HG03575 (cell line): Measurements from ENCODE around the gene POR.
"Not testable (repeated sequence)": the region's sequence is repeated elsewhere in the genome, so short reads cannot be mapped to it uniquely, and the experiment has no call there.

Source experiments
- ATAC-seq: cut with Tn5 transposase; IDR thresholded peaks from one replicate; pipeline ENCODE4 v1.9.1; 2021; ENCODE audit not compliant: unreplicated experiment, insufficient number of reproducible peaks, low FRiP score; ENCODE audit errors: extremely low read depth

Gene POR

DNA sequence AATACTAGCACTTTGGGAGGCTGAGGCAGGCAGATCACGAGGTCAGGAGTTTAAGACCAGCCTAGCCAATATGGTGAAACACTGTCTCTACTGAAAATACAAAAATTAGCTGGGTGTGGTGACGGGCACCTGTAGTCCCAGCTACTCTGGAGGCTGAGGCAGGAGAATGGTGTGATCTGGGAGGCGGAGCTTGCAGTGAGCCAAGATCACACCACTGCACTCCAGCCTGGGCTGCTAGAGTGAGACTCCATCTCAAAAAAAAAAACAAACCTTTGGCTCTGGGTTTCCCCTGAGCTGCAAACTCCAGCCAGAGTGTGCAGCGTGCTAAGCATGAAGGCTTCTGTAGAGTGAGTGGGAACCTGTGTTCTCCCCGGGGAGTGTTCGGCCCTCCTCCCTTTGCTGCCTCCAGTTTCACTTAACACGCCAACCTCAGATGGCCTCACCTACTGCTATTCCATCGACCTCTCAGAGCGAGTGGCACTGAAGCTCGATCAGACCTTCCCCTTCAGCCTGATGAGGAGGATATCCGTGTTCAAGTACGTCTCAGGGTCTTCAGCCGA, 31.6 kb upstream of the POR start:
- ATAC-seq, result not testable (repeated sequence)

DNA sequence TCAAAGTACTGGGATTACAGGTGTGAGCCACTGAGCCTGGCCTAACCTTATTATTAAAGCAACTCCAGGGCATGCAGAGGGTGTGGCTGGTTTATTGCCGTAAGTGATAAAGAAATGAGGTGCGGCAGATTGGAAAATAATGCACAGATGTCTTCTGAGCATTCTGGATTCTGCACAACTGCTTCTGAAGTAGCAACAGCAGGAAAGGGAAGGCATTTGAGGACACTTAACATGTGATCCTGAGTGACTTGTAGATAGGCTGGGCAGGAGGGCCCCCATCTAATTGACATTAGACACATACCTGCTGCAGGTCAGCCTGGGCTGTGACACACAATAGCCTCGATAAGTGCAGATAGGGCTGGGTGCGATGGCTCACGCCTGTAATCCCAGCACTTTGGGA, 30.5 kb upstream of the POR start:
- ATAC-seq, result no peak

DNA sequence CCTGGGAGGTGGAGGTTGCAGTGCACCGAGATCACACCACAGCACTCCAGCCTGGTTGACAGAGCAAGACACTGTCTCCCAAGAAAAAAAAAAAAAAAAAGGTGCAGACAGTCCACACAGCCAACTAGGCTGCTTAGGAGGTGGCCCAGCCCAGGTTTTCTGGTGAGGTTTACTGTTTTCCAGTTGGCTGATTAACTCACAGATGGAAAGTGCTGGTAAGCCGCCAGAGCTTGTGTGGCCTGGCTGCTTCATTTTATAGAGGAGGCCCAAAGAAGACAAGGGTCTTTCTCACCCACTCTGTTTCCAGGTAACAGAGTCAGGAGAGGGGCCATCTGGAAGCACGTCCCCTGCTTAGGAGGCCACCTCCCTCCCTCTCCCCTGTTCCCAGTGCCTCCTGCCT, 29.9 kb upstream of the POR start:
- no peak for ATAC-seq

DNA sequence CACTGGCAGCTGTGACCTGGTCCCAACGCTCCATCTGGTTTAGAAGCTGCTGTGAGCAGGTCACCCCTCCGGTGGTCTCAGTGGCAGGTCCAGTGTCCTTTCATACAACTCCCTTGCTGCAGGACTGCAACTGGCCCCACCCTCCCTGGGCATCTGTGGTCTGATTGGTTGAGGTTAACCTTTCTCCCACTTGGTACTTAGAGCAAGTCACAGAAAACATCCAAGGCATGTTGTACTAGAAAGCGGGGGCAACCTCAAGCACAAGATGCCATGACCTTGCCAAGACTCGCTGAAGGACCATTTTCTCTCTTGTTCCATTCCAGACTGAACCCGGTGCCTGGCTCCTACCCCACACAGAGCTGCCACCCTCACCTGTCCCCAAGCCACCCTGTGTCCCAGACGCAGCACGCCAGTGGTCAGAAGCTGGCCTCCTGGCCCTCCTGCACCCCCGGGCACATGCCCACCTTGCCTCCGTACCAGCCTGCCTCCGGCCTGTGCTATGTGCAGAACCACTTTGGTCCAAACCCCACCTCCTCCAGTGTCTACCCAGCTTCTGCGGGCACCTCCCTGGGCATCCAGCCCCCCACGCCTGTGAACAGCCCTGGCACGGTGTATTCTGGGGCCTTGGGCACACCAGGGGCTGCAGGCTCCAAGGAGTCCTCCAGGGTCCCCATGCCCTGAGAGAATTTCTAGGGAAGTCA, 27.1 kb upstream of the POR start:
- ATAC-seq, result no peak

DNA sequence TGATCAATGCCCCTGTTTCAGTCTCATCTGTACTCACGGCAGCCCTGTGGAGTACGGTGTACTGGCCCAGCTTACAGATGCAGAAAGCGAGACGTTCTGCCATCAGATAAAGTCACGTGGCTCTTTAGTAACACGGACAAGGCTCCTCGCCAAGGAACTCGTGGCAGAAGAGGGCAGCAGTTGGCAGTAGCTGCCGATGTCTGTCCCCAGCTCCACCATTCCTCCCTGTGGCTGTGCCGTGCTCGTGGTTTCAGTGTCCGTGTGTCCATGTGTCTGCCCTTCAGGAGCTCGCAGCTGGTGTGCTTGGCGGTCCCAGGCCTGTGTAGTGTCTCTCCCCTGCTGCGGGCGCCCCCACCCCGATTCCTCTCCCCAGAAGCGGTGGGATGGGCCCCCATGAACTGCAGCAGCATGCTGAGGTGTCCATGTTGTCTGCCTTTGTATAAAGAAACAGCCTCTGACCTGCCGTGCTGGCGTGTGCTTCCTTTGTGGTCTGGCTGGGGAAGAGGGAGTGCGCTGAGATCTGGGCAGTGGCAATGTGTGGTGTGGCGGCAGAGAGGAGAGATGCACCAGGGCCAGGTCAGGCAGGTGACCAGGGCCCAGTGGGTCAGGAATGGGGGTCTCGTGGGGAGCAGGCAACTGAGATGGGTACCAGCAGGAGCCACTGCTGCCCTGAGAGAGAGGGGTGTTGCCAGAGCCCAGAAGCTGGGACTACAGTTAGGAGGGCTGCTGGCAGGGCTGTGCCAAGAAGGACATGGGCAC, 26.3 kb upstream of the POR start:
- no peak for ATAC-seq

DNA sequence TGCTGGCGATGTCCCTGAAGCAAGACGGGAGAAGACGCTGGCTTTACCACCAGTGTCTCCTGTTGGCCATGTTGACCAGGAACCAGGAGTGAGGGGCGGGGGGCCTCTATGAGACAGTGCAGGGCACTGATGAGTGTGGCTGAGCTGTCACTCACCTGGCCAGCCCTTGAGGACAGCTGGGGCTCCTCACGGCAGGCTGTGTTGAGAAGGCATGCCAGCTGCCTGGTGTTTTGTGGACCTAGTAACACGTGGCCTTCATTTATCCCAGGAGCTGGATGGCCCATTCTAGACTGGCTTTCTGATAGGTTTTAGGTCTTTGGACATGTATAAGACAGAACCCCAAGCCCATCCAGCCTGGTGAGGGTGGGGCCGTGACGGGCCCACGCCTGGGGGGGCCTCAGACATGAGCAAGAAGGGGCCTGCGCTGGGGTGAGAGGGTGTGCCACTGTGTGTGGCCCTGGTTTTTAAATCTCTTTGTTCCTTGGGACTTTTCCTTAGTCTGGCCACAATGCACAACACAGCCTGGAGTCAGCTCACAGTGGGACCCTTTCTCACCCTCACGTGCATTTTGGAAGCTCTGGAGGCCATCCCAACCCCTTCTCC, 25.6 kb upstream of the POR start:
- ATAC-seq, result no peak

DNA sequence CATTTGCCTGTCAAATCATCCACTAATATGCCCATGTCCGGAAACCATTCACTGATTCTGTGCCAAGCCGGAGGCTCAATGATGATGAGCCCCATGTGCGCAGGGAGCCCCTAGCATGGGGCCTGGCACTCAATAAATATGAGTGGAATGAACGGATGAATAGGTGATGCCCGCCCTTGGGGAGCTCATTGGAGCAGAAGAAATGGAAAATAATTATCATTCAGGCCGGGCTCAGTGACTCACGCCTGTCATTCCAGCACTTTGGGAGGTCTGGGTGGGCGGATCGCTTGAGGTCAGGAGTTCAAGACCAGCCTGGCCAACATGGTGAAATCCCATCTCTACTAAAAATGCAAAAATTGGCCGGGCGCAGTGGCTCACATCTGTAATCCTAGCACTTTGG, 25.1 kb upstream of the POR start:
- ATAC-seq, result no peak

DNA sequence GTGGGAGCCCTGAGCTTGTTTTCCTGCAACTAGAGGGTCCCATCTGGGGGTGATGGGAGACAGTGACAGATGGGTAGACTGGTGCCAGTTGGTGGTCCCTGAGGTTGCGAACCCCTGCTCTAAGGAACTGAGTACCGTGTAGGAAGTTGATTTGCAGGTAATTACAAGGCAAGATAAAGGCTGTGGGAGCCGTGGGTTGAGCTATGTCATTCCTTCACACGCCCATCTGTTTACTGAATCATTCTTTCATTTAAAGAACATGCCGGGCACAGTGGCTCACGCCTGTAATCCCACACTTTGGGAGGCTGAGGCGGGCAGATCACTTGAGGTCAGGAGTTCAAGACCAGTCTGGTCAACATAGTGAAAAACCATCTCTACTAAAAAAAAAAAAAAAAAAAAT, 23.7 kb upstream of the POR start:
- ATAC-seq, result not testable (repeated sequence)

DNA sequence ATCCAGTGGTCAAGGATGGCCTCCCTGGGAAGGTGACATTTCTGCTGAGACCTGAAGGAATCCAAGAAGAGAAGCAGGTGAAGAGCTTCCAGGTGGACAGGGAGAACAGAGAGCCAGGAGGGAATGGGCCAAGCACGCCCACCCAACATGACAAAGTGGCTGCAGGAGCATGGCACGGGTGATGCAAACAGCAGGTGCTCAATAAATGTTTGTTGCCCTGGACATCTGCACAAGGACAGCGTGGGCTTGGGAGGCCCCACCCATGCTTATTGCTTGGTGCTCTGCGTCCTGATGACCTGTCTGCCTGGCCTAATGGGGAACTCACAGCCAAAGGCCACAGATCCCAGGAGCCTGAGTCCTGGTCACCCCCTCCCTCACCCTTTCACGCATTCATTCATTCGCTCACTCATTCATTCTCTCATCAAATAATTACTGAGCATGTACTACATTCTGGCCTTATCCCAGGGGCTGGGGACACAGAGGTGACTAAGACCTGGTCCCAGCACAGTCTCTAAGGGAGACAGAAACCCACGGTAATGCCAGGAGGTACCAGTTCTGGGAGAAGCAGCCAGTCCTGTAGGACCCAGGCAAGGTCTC, 23.0 kb upstream of the POR start:
- no peak for ATAC-seq

DNA sequence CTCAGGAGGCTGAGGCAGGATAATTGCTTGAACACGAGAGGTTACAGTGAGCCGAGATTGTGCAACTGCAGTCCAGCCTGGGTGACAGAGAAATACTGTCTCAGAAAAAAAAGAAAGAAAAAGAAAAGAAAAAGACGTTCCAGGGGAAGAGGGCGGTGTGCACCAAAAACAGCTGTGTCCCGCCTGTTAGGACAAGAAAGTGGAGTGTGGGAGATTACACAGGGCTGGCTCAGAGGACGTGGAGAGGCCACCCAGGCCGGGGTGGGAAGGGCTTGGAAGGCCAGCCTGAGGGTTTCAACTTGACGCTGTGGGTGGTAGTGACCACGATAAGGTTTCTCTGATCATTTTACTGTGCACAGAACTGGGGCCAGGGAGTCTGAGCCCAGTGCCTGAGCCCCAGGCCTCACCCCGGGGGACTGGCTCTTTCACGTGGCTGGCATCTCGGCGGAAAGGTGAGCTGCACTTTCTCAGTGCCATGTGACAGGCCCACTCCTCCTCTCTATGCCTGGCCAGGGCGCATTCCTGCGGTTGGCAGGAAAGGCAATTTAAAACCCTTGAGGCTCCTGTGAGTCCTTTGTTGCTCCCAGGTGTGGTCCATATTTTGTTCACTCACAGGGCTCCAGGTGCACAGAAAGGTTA, 22.2 kb upstream of the POR start:
- ATAC-seq, result no peak

DNA sequence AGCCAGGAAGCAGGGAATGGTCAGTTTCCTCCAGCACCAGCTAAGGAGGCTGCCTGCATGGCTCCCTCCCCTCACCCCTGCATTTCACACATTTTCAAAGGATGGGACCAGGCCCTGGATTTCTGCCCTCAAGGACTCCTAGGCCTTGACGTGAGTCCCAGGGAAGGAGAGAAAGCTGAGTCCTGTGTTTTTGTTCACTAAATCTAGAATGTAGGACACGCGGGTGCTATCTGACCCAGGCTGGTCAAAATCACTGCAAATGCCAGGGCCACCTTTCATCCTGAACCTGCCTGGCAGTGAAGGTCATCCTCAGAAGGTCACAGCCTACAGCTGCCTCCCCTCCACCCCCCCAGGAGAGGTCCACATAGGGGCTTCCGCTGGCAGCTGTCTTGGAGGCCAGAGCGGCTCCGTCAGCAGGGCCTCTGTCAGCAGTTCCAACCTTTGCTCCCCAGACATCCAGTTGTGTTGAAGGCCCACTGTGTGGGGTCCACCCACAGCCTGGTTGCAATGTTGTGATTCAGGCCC, 18.1 kb upstream of the POR start:
- no peak for ATAC-seq

DNA sequence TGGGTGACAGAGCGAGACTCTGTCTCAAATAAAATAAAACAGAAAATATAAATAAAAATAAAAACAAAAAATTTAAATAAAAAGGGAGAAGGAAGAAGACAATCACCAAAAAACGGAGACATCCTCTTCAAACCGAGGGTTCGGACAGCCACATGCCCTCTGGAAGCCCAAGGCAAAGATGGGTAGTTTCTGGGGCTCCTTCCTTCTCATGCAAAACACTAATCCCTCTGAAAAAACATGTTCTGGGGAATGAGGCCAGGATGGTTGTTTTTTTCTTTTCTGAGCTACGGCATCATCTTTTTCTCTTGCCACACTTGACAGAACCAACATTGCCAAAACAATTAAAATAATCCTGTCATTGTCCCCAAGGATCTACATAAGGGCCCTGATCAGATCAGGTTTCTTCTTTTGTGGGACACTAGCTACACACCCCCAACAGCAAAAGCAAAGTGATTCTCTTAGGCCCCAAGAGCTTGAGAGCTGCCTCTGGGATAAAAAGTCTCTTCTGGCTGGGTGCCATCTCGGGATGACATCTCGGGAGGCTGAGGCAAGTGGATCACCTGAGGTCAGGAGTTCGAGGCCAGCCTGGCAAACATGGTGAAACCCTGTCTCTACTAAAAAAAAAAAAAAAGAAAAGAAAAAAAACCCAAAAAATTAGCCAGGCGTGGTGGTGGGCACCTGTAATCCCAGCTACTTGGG, 14.2 kb upstream of the POR start:
- ATAC-seq, result no peak

DNA sequence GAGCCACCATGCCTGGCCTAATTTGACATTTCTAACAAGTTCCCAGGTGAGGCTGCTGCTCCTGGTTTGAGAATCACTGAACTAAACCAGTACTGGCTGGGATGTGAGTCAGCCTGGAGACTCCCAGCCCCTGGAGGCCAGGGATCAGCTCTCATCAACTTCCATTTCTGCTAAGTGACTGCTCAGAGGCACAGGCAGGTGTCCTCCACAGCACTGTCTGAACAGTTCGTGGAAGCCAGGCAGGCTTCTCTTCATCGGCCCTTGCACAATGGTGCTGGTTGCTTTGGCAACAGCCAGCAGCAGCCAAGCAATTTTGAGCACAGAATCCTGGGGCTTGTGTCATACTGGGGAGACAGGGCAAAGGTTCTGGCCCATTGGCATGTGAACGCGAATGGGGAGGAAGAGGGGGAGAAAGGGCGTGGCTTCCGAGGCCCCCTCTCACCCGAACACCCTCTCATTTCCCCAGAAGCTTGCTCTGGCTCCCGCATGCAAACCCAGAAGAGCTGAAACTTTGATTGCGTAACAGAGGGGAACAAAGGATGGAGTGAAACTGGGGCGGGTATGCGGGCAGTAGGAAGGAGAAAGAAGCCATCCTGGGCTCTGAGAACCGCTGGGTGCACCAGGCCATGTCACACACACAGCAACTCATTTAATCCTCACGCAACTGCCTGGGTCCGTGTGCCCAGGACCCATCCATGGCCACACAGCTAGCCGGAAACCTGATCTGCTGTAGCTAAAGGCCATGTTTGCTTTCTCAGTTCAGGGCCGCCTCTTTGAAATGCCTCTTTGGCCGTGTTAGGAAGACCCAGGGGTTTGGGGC, 9.0 kb upstream of the POR start:
- no peak for ATAC-seq

DNA sequence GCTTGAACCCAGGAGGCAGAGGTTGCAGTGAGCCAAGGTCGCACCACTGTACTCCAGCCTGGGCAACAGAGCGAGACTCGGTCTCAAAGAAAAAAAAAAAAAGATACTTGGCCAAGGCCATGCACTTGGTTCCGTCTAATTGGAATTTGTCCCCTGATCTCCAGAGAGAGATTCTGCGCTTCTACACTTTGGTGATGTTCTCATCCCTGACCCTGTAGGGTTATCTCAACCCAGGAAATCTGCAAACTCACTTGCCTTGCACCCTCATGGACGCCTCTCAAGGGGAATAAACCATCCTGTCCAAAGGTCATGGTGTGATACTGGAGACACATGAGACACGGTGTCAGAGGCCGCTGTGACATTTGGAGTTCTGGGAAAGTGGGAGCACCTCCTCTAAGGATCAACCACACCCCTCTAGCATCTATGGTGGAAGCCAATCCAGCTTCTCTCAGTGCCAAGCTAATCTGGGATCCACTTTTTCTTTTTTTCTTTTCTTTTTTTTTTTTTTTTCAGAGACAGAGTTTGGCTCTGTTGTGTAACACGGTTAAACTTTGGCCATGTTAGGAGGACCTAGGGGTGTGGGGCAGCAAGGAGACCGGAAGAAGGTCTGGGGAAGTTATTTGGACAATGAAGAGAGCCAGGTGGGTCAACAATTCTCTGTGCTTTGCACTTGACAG, 7.8 kb upstream of the POR start:
- ATAC-seq, result no peak

DNA sequence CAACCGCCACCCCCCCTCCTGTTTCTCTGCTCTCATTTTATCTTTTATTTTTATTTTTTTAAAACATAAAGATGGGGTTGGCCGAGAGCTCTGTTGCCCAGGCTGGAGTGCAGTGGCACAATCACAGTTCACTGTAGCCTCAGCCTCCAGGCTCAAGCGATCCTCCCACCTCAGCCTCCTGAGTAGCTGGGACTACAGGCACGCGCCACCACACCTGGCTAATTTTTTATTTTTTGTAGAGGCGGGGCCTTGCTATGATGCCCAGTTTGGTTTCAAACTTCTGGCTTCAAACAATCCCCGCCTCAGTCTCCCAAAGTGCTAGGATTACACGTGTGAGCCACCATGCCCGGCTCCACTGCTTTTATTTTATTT, 7.3 kb upstream of the POR start:
- ATAC-seq, result not testable (repeated sequence)

DNA sequence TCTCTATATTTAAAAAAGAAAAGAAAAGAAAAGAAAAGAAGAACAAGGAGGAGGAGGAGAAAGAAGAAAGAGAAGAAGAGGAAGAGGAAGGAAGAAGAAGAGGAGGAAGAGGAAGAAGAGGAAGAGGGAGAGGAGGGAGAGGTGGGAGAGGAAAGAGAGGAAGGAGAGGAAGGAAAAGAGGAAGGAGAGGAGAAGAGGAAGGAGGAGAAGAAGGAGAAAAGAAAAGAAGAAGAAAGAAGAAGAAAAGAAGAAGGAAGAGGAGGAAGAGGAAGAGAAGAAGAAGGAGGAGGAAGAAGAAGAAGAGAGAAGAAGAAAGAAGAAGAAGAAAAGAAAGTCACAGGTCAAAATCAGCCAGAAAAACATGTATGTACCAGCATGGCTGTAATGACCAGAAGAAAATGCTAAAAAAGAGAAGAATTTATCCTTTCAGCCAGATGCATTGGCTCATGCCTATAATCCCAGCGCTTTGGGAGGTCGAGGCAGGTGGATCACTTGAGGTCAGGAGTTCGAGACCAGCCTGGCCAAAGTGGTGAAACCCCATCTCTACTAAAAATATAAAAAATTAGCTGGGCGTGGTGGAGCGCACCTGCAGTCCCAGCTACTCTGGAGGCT, 5.3 kb upstream of the POR start:
- no peak for ATAC-seq

DNA sequence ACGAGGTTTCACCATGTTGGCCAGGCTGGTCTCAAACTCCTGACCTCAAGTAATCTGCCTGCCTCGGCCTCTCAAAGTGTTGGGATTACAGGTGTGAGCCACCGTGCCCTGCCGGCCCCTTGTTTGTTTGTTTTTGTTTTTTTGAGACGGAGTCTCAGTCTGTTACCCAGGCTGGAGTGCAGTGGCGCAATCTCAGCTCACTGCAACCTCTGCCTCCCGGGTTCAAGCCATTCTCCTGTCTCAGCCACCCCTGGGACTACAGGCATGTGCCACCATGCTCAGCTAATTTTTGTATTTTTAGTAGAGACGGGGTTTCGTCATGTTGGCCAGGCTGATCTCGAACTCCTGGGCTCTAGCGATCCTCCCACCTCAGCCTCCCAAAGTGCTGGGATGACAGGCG, 3.8 kb upstream of the POR start:
- ATAC-seq, result not testable (repeated sequence)
